ENCODE measurements around the gene CSTPP1.

The CSTPP1 gene

DNA sequence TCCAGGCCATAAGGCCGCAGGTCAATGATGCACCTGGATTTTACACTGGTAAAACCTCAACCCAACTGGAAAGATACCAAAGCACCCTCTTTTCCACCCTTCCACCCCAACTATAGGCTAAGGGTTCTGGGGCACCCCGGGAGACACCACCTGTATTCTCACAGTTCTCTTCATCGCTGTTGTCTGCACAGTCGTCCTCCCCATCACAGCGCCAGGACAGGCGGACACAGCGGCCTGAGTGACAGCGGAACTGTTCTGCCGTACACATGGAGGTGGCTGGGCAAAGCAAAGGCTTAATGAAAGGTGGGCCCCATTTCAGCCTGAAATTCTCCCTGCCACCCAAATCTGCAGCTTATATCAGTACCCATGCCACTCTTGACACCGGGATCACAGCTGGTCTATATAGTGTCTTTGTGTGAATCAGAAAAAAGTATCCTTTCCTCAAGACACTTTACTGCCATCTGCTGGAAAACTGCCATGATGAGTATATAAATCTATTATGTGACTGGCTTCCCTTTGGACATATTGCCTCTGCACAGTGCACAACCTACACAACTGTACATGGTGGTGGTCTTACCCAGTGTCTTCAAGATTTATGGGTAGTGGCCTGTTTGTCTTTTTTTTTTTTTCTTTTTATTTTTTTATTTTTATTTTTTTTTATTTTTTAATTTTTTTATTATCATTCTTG is 39.7 kb upstream of the CSTPP1 start:
- H3K9ac ChIP-seq (ENCODE audit: low read length) = no peak overlapping the region
- H3K9me3 ChIP-seq (ENCODE audit: low read length) = no peaks in the 10 kb centered on the region
- peaks cover 8% of the 10 kb centered on the region for H3K36me3 ChIP-seq (ENCODE audit: insufficient read depth, low read length)
- H3K27ac ChIP-seq (ENCODE audit: low read depth, low read length) = no peak overlapping the region
- H3K4me3 ChIP-seq (ENCODE audit: low read depth in 1 of 2, low read length in 2 of 2) = no peak overlapping the region
- no peaks in the 10 kb centered on the region for H3K27me3 ChIP-seq (ENCODE audit: control insufficient read depth in 1 of 2, insufficient read depth in 2 of 2, low read length in 2 of 2)
- H3K4me1 ChIP-seq (ENCODE audit: insufficient read depth, low read length) = peaks cover 10% of the 10 kb centered on the region

DNA sequence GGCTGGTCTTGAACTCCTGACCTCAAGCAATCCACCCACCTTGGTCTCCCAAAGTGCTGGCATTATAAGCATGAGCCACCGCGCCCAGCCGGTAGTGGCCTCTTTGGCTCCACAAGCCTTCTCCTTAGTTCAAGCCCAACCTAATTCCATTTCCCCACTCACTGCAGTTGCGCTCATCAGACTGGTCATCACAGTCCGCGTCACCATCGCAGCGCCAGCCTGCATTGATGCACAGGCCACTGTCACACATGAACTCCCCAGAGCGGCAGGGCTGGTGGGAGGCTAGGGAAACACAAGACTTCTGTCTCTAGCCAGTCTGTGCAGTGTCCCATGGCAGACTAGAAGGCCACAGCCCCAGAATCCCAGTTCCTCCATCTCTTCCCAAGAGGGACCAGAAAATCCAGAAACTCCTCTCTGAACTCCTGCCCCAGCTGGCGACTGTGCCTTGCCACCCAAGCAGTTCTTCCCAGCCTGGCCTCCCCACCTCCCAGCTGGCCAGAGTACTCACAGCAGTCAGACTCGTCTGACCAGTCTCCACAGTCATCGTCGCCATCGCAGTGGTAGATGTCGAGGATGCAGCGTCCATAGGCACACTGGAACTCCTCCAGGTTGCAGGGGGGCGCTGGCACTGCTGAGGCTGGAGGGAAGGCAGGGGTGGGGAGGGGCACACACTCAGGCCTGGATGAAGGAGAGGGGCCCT is 38.0 kb upstream of the CSTPP1 start:
- Histone ChIP-seq H3K36me3 (ENCODE audit: insufficient read depth, low read length) (no peaks in the 10 kb centered on the region), H3K27ac (ENCODE audit: low read depth, low read length) (no peak overlapping the region)

GRCh38 chr11:46899501-46900025 is 37.0 kb upstream of the CSTPP1 start:
- H3K9ac ChIP-seq (ENCODE audit: low read length) = no peak overlapping the region

More for the DNA sequence above, 38.0 kb upstream of the CSTPP1 start:
- no peaks in the 10 kb centered on the region for H3K9me3 ChIP-seq (ENCODE audit: low read length)
- H3K4me3 ChIP-seq (ENCODE audit: low read depth in 1 of 2, low read length in 2 of 2) = no peak overlapping the region
- peaks cover 10% of the 10 kb centered on the region for H3K4me1 ChIP-seq (ENCODE audit: insufficient read depth, low read length)
- no peaks in the 10 kb centered on the region for H3K27me3 ChIP-seq (ENCODE audit: control insufficient read depth in 1 of 2, insufficient read depth in 2 of 2, low read length in 2 of 2)
- no peak overlapping the region for H3K9ac ChIP-seq (ENCODE audit: low read length)

GRCh38 chr11:46900091-46900746 is 36.3 kb upstream of the CSTPP1 start:
- H3K4me1 ChIP-seq (ENCODE audit: insufficient read depth, low read length) = peaks cover 10% of the 10 kb centered on the region
- H3K9ac ChIP-seq (ENCODE audit: low read length) = no peak overlapping the region
- no peak overlapping the region for H3K27ac ChIP-seq (ENCODE audit: low read depth, low read length)
- no peak overlapping the region for H3K4me3 ChIP-seq (ENCODE audit: low read depth in 1 of 2, low read length in 2 of 2)
- H3K9me3 ChIP-seq (ENCODE audit: low read length) = no peaks in the 10 kb centered on the region
- no peaks in the 10 kb centered on the region for H3K36me3 ChIP-seq (ENCODE audit: insufficient read depth, low read length)
- no peaks in the 10 kb centered on the region for H3K27me3 ChIP-seq (ENCODE audit: control insufficient read depth in 1 of 2, insufficient read depth in 2 of 2, low read length in 2 of 2)

More at GRCh38 chr11:46899501-46900025, 37.0 kb upstream of the CSTPP1 start:
- no peaks in the 10 kb centered on the region for H3K27me3 ChIP-seq (ENCODE audit: control insufficient read depth in 1 of 2, insufficient read depth in 2 of 2, low read length in 2 of 2)
- no peaks in the 10 kb centered on the region for H3K9me3 ChIP-seq (ENCODE audit: low read length)
- no peak overlapping the region for H3K27ac ChIP-seq (ENCODE audit: low read depth, low read length)
- H3K4me3 ChIP-seq (ENCODE audit: low read depth in 1 of 2, low read length in 2 of 2) = no peak overlapping the region
- peaks cover 10% of the 10 kb centered on the region for H3K4me1 ChIP-seq (ENCODE audit: insufficient read depth, low read length)
- H3K36me3 ChIP-seq (ENCODE audit: insufficient read depth, low read length) = no peaks in the 10 kb centered on the region

- Histone ChIP-seq H3K27ac (ENCODE audit: low read depth, low read length) (no peak overlapping the region), H3K9ac (ENCODE audit: low read length) (no peak overlapping the region), H3K4me3 (ENCODE audit: low read depth in 1 of 2, low read length in 2 of 2) (no peak overlapping the region), H3K36me3 (ENCODE audit: insufficient read depth, low read length) (no peaks in the 10 kb centered on the region), H3K27me3 (ENCODE audit: control insufficient read depth in 1 of 2, insufficient read depth in 2 of 2, low read length in 2 of 2) (no peaks in the 10 kb centered on the region), H3K4me1 (ENCODE audit: insufficient read depth, low read length) (peaks cover 2% of the 10 kb centered on the region), H3K9me3 (ENCODE audit: low read length) (no peaks in the 10 kb centered on the region)
Measured at GRCh38 chr11:46901156-46901555, 35.4 kb upstream of the CSTPP1 start.

DNA sequence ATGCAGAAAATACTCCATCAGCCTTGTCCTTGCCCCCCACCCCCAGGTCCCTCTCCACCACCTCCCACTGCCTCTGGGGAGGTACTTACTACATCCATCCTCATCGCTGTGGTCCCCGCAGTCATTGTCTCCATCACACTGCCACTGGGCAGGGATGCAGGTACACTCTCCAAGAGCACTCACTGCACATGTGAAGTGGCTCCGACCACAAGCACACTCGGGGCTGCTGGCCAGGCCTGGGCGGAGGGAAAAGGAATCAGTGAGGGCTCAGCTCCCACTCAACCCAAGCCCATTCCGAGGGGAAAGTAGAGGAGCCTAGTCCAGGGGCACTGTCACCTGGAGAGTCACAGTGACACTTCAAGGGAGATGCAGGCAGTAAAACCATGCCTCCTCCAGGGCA is 33.9 kb upstream of the CSTPP1 start:
- no peaks in the 10 kb centered on the region for H3K36me3 ChIP-seq (ENCODE audit: insufficient read depth, low read length)
- H3K27me3 ChIP-seq (ENCODE audit: control insufficient read depth in 1 of 2, insufficient read depth in 2 of 2, low read length in 2 of 2) = no peaks in the 10 kb centered on the region
- no peak overlapping the region for H3K4me3 ChIP-seq (ENCODE audit: low read depth in 1 of 2, low read length in 2 of 2)
- no peak overlapping the region for H3K27ac ChIP-seq (ENCODE audit: low read depth, low read length)
- no peaks in the 10 kb centered on the region for H3K9me3 ChIP-seq (ENCODE audit: low read length)
- H3K4me1 ChIP-seq (ENCODE audit: insufficient read depth, low read length) = no peaks in the 10 kb centered on the region
- H3K9ac ChIP-seq (ENCODE audit: low read length) = no peak overlapping the region

DNA sequence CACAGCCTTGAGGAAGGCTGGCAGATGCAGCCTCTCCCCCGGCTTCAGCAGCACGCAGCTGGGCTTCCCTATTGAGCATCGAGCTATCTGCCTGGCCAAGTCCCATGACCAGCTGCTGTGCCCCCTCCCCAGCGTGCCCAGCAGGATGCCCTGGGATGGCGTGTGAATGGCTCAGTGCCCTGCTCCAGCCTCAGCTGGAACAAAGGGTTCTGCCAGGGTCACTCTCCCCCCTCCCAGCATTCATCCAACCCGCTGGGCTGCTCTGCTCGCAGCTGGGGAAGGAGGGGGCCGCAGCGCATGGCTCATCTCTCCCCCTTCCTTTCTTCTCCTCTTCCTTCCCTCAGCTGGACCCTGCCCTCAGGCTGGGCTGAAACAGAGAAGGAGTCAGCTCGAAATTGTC is 32.7 kb upstream of the CSTPP1 start:
- H3K9me3 ChIP-seq (ENCODE audit: low read length) = no peaks in the 10 kb centered on the region
- no peaks in the 10 kb centered on the region for H3K36me3 ChIP-seq (ENCODE audit: insufficient read depth, low read length)
- no peak overlapping the region for H3K4me3 ChIP-seq (ENCODE audit: low read depth in 1 of 2, low read length in 2 of 2)
- H3K4me1 ChIP-seq (ENCODE audit: insufficient read depth, low read length) = no peaks in the 10 kb centered on the region
- no peaks in the 10 kb centered on the region for H3K27me3 ChIP-seq (ENCODE audit: control insufficient read depth in 1 of 2, insufficient read depth in 2 of 2, low read length in 2 of 2)
- no peak overlapping the region for H3K9ac ChIP-seq (ENCODE audit: low read length)
- no peak overlapping the region for H3K27ac ChIP-seq (ENCODE audit: low read depth, low read length)

GRCh38 chr11:46905806-46906205 is 30.8 kb upstream of the CSTPP1 start:
- Histone ChIP-seq H3K4me3 (ENCODE audit: low read depth in 1 of 2, low read length in 2 of 2) (no peak overlapping the region), H3K27ac (ENCODE audit: low read depth, low read length) (no peak overlapping the region), H3K9ac (ENCODE audit: low read length) (no peak overlapping the region), H3K36me3 (ENCODE audit: insufficient read depth, low read length) (no peaks in the 10 kb centered on the region), H3K4me1 (ENCODE audit: insufficient read depth, low read length) (no peaks in the 10 kb centered on the region), H3K27me3 (ENCODE audit: control insufficient read depth in 1 of 2, insufficient read depth in 2 of 2, low read length in 2 of 2) (no peaks in the 10 kb centered on the region), H3K9me3 (ENCODE audit: low read length) (no peaks in the 10 kb centered on the region)

DNA sequence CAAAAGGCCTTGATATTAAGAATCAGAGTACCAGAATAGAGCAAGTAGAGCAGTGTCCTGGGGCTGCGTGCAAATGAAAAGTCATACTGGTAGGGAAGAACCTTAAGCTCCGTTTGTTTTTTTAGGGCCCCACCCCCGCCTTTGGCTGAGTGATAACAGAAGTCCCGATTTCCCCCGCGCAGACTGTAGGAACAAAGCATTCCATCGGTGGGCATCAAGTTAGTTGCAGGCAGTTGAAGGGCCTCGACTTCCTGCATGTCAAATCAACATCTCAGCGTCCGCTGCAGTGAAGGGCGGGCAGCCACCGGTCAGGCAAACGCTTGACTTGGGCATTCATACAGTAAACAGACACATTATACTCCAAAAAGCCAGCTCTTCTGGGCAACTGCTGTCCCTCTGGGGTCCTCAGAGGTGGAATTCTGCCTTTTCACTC is 29.9 kb upstream of the CSTPP1 start:
- Histone ChIP-seq H3K4me1 (ENCODE audit: insufficient read depth, low read length) (no peaks in the 10 kb centered on the region), H3K4me3 (ENCODE audit: low read depth in 1 of 2, low read length in 2 of 2) (no peak overlapping the region), H3K27me3 (ENCODE audit: control insufficient read depth in 1 of 2, insufficient read depth in 2 of 2, low read length in 2 of 2) (no peaks in the 10 kb centered on the region), H3K27ac (ENCODE audit: low read depth, low read length) (no peak overlapping the region), H3K9ac (ENCODE audit: low read length) (no peak overlapping the region), H3K9me3 (ENCODE audit: low read length) (no peaks in the 10 kb centered on the region), H3K36me3 (ENCODE audit: insufficient read depth, low read length) (no peaks in the 10 kb centered on the region)

DNA sequence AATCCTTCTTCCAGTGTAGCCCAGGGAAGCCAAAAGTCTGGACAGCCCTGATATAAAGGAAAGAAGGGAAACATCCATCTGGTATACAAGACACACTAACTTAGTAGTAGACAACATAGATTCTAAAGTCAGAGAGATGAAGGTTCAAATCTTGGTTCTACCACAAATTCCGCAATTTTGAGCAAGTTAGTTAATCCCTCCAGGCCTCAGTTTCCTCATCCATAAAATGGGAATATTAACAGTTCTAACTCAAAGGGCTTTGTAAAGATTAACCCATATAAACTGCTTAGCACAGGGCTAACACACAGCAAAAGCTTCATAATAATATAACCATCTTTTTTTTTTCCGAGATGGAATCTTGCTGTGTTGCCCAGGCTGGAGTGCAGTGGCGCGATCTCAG is 29.0 kb upstream of the CSTPP1 start:
- no peaks in the 10 kb centered on the region for H3K27me3 ChIP-seq (ENCODE audit: control insufficient read depth in 1 of 2, insufficient read depth in 2 of 2, low read length in 2 of 2)
- no peak overlapping the region for H3K4me3 ChIP-seq (ENCODE audit: low read depth in 1 of 2, low read length in 2 of 2)
- H3K27ac ChIP-seq (ENCODE audit: low read depth, low read length) = no peak overlapping the region
- peaks cover 5% of the 10 kb centered on the region for H3K4me1 ChIP-seq (ENCODE audit: insufficient read depth, low read length)
- H3K9ac ChIP-seq (ENCODE audit: low read length) = no peak overlapping the region
- H3K9me3 ChIP-seq (ENCODE audit: low read length) = no peaks in the 10 kb centered on the region
- H3K36me3 ChIP-seq (ENCODE audit: insufficient read depth, low read length) = no peaks in the 10 kb centered on the region

DNA sequence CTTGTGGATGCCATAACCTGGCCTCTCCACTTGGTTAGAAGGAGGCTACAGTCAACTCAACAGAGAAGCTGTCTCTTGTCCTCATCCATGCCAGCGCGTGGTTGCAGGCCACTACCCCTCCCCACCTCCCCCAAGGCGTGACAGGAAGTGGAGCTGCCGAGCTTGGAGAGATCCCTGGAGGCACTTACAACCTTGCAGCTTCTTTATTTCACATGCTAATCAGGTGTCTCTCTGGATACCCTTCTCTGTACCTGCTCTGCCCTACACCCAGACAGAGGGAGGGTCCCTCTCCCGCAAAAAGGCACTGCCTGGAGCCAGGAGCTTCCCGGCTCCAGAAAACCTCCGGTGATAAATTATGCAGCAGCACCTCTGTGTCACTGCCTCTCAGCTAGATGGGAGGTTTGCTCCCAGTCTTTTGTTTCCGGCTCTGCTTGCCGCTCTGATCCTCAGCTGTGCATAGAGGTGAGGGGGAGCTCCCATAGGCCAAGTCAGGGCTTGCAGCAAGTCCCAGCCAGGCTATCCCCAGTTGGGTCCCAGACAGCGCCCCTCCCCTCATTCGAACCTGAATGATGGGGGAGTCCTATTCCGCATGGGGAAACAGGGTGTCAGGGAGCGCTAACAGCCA is 23.9 kb upstream of the CSTPP1 start:
- Histone ChIP-seq H3K4me3 (ENCODE audit: low read depth in 1 of 2, low read length in 2 of 2) (no peak overlapping the region), H3K27ac (ENCODE audit: low read depth, low read length) (no peak overlapping the region)

More for the DNA sequence above, 23.9 kb upstream of the CSTPP1 start:
- Histone ChIP-seq H3K9me3 (ENCODE audit: low read length) (no peaks in the 10 kb centered on the region), H3K9ac (ENCODE audit: low read length) (no peak overlapping the region), H3K36me3 (ENCODE audit: insufficient read depth, low read length) (no peaks in the 10 kb centered on the region), H3K27me3 (ENCODE audit: control insufficient read depth in 1 of 2, insufficient read depth in 2 of 2, low read length in 2 of 2) (peaks cover 0 to 4% of the 10 kb centered on the region in 2 donors), H3K4me1 (ENCODE audit: insufficient read depth, low read length) (peaks cover 35% of the 10 kb centered on the region)
